Nephron (organoid): ENCODE results near the gene CTNNBIP1.

Experiments
- H3K27ac Mint-ChIP-seq, 3 experiments: 2 replicates each; pipeline ENCODE4 v1.8.0; 2020; ENCODE audit warnings: mixed read lengths in 3 of 3, mild to moderate bottlenecking in 2 of 3, moderate library complexity in 1 of 3
- H3K27me3 Mint-ChIP-seq: 2 replicates; pipeline ENCODE4 v1.8.0; 2021; ENCODE audit warnings: low read depth, mild to moderate bottlenecking, moderate library complexity, mixed read lengths
- H3K36me3 Mint-ChIP-seq: 2 replicates; pipeline ENCODE4 v1.8.0; 2020; ENCODE audit warnings: low read depth, mixed read lengths
- H3K4me1 Mint-ChIP-seq: 2 replicates; pipeline ENCODE4 v1.8.0; 2020; ENCODE audit warnings: mixed read lengths
- H3K4me3 Mint-ChIP-seq, 3 experiments: 2 replicates each; pipeline ENCODE4 v1.8.0; 2020; ENCODE audit warnings: mild to moderate bottlenecking in 3 of 3, mixed read lengths in 3 of 3, moderate library complexity in 2 of 3
- H3K9me3 Mint-ChIP-seq: 2 replicates; pipeline ENCODE4 v1.8.0; 2020; ENCODE audit warnings: mixed read lengths
- TF ChIP-seq, protein P1 (sequence below), 3 experiments: fragments of 200-600 bp; sonication (generic); IDR thresholded peaks; one replicate each; pipeline ENCODE4 v1.5.0; 2021; ENCODE audit warnings: antibody characterized with exemption in 3 of 3; ENCODE audit not compliant: unreplicated experiment in 3 of 3

Gene CTNNBIP1

DNA sequence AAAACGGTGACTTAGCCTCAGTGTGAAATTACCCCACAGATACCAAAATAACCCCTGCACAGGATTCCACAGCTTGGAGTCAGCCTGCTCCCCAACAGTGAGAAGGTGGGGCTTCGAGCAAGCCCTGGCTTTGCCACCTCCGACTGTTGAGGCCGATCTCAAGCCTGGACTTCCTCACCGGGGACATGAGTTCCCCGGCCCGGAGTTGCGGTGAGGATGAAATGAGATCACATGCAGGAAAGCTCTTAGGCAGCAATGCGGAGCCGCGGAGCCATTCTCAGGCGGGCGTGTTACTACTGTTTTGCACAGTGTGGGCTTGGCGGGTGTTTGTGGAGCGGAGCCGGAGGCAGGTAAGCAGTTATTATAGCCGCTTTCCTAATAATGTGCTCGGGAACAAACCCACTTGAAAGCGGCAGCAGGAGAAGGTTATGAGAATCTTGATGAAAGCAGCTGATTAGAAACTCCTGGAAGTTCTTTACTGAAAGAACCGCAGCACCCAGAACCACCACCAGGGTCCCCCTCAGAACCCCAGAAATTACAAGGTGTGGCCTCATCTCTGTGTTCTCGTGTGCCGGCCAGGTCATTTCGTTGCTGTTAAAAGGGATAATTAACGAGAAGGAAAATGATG lies 82.4 kb downstream of the CTNNBIP1 start:
- TF ChIP-seq, protein P1, sequence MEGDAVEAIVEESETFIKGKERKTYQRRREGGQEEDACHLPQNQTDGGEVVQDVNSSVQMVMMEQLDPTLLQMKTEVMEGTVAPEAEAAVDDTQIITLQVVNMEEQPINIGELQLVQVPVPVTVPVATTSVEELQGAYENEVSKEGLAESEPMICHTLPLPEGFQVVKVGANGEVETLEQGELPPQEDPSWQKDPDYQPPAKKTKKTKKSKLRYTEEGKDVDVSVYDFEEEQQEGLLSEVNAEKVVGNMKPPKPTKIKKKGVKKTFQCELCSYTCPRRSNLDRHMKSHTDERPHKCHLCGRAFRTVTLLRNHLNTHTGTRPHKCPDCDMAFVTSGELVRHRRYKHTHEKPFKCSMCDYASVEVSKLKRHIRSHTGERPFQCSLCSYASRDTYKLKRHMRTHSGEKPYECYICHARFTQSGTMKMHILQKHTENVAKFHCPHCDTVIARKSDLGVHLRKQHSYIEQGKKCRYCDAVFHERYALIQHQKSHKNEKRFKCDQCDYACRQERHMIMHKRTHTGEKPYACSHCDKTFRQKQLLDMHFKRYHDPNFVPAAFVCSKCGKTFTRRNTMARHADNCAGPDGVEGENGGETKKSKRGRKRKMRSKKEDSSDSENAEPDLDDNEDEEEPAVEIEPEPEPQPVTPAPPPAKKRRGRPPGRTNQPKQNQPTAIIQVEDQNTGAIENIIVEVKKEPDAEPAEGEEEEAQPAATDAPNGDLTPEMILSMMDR (IDR thresholded peaks at IDR 0.05; ENCODE audit: unreplicated experiment in 3 of 3), result peak; percentile 16 to 37 (median 31)
- Mint-ChIP-seq H3K27me3 (peaks cover 6% of the 10 kb centered on the region), H3K36me3 (no peaks in the 10 kb centered on the region), H3K4me1 (peaks cover 12% of the 10 kb centered on the region), H3K27ac (no peak overlapping the region), H3K9me3 (no peaks in the 10 kb centered on the region), H3K4me3 (no peak overlapping the region)

DNA sequence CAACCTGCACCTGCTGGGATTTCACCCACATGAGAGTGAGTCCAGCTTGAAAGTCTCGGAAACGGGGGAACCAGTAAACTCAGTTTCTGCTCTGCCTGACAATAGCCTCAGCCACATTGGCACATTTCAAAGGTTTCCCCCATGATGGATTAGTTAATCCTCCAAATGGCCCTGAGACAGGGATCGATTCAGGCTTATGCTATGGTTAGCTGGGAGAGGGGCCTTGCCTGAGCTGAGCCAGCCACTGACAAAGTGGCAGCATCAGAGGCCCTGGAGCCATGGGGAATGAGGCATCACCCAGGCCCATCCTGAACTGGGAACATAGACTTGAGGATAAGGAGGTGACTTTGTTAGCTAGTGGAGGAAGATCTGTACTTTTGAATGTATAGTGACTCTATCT lies 83.5 kb downstream of the CTNNBIP1 start:
- H3K27me3 Mint-ChIP-seq, result peaks cover 6% of the 10 kb centered on the region
- no peaks in the 10 kb centered on the region for H3K36me3 Mint-ChIP-seq
- H3K4me1 Mint-ChIP-seq, result peaks cover 21% of the 10 kb centered on the region
- H3K27ac Mint-ChIP-seq, result peak overlapping the region in 1 of 3 experiments; percentile 53
- H3K4me3 Mint-ChIP-seq, result no peak overlapping the region
- TF ChIP-seq, protein P1 (IDR thresholded peaks at IDR 0.05; ENCODE audit: unreplicated experiment in 3 of 3), result no peak
- H3K9me3 Mint-ChIP-seq, result no peaks in the 10 kb centered on the region

DNA sequence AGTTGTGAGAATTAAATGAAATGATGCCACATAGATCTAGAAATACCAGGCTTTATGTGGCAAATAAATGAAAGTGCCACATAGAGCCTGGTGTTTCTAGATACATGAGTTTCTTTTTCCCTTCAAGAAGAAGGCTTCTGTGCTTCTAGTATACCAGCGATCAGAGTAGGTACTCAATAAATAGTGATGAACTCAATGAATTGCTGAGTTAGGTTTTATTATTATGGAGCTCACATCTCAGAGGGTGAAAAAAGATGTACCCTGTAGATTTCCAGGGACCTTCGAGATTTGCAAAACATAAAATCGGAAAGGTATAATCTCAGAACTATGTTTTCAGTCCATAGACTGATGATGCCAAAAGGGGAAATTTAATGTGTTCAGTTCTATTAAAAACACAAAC lies 84.0 kb downstream of the CTNNBIP1 start:
- TF ChIP-seq, protein P1 (IDR thresholded peaks at IDR 0.05; ENCODE audit: unreplicated experiment in 3 of 3), result no peak
- Mint-ChIP-seq H3K27ac (peak overlapping the region in 1 of 3 experiments; percentile 58), H3K4me3 (peak overlapping the region; percentile 66 to 83 (median 70)), H3K36me3 (no peaks in the 10 kb centered on the region), H3K4me1 (peaks cover 21% of the 10 kb centered on the region), H3K27me3 (peaks cover 6% of the 10 kb centered on the region), H3K9me3 (no peaks in the 10 kb centered on the region)

DNA sequence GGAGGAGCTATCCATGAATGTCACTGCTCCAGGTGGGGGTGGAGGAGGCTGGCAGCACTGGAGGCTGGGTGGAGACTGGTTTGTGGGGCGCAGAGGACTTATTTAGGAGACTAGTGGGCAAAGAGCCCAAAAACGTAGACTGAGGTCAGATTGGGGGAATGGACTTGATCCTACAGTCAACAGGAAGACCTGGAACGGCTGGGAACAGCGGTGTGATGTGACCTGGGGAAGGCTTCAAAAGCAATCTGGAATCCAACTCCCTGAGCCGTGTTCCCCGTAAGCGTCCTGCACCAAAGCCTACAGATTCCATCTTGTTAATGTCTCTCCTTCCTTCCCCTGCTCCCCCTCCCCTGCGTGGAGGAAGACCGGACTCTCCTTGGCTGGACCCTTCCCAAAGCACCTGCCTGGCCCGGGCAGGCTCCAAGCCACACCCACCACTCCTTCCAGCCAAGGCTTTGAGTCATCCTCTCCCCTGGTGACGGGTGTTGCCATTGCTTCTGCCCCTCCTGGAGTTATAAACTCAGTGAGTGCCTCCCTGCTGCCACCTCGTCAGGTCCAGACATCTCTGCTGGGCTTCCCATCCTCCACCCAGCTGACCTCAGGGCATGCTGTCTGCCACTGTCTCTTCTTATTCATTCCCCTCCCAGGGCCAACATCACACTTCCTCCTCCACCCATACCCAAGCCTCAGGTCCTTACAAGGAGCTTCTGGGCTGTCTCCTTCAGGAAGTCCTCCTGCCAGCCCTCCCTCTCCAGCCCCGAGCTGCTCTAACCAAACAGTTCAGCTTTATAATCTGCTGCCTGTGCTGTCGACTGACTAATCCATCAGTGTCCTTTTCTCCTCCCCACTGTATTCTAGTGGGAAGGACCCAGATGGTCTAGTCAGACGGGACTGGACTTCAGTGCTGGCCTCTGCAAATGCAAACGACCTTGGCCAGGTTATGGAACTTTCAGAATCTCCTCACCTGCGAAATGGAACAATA lies 84.7 kb downstream of the CTNNBIP1 start:
- Mint-ChIP-seq H3K27ac (peak overlapping the region; percentile 41 to 74 (median 58)), H3K4me3 (peak overlapping the region; percentile 66 to 83 (median 70)), H3K4me1 (peaks cover 26% of the 10 kb centered on the region), H3K36me3 (no peaks in the 10 kb centered on the region), H3K9me3 (no peaks in the 10 kb centered on the region), H3K27me3 (peaks cover 6% of the 10 kb centered on the region)
- TF ChIP-seq, protein P1 (IDR thresholded peaks at IDR 0.05; ENCODE audit: unreplicated experiment in 3 of 3), result no peak

DNA sequence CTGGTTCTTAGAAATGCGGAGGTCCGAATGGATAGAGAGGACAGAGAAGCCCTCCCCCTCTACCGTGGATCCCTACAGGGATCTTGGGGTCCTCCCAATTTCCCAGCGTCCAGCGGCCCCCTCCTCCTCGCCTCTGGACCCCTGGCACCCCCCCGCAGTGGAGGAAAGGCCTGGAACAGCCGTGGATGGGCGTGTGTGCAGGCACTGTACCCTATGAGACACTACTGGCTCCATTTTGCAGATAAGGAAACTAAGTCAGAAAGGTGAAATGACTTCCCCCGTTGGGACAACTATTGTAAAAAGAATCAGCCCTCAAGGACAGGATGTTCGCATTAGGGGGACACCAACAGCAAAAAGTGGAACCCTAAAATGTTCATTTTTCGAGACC lies 85.4 kb downstream of the CTNNBIP1 start:
- TF ChIP-seq, protein P1 (IDR thresholded peaks at IDR 0.05; ENCODE audit: unreplicated experiment in 3 of 3), result no peak
- H3K27me3 Mint-ChIP-seq, result peaks cover 6% of the 10 kb centered on the region
- no peaks in the 10 kb centered on the region for H3K36me3 Mint-ChIP-seq
- no peaks in the 10 kb centered on the region for H3K9me3 Mint-ChIP-seq
- peak overlapping the region; percentile 66 to 83 (median 70) for H3K4me3 Mint-ChIP-seq
- H3K27ac Mint-ChIP-seq, result peak overlapping the region; percentile 41 to 58 (median 52)
- peaks cover 27% of the 10 kb centered on the region for H3K4me1 Mint-ChIP-seq
